ENCODE data around the gene TMEM232. TPM values are rescaled to one million over a fixed set of nuclear protein-coding genes. Genes with fewer than 3 reads are reported as not detected.
"Not testable (repeated sequence)": the region's sequence is repeated elsewhere in the genome, so short reads cannot be mapped to it uniquely, and the experiment has no call there.

TMEM232 gene
- total RNA-seq, 4 donors from 2014 or later: 1.9 to 3.6 (median 2.5) TPM

GRCh38 chr5:110686270-110686669 is 40.2 kb downstream of the TMEM232 start:
- no peak for ATAC-seq (ENCODE audit: low FRiP score)

DNA sequence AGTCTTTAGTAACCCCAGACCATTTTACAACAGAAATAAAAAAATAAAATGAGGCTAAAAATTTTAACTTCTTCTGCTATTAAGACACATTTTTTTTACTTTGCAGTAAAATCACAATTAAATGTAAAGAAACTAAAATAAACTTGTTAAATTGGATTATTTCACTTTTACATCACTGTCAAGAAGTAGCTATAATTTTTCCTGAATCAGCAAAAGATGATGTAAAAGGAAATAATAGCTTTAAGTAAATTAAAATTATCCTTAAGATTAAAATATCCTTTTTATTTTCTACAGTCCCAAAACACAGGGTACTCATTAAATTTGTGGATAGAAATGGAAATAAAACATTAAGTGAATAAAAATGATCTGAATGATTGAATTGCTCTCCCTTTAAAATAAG is 44.5 kb downstream of the TMEM232 start:
- DNase-seq (ENCODE audit: low spot score) (no peak), ATAC-seq (ENCODE audit: low FRiP score) (no peak)
- TF ChIP-seq CTCF (IDR thresholded peaks at IDR 0.05): no peak

More at GRCh38 chr5:110686270-110686669, 40.2 kb downstream of the TMEM232 start:
- TF ChIP-seq CTCF (IDR thresholded peaks at IDR 0.05): no peak
- no peak for DNase-seq (ENCODE audit: low spot score)

DNA sequence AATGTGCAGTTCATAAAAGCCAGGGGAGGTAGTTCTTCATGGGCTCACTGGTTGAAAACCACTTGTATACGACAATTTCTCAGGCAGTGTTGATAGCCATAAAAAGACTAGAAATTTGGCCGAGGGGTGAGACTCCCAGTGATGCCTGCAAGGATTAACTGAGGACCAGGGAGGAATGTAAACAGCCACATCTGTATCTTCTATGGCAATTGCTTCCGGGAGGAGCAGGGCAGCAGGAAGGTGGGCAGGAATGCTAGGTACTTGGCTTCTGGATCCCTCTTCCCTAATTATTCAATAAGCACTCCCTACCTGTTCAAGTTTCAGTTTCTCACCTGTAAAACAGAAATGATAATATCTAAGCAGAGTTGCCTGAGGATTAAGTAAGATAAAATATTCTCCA is 45.4 kb downstream of the TMEM232 start:
- no peak for TF ChIP-seq CTCF (IDR thresholded peaks at IDR 0.05)
- no peak for DNase-seq (ENCODE audit: low spot score)
- ATAC-seq (ENCODE audit: low FRiP score): no peak

- not testable (repeated sequence) for ATAC-seq (ENCODE audit: low FRiP score); DNase-seq (ENCODE audit: low spot score)
These were observed 49.9 kb downstream of the TMEM232 start for GRCh38 chr5:110676554-110676953.

- no peak for ATAC-seq (ENCODE audit: low FRiP score)
These were observed 61.2 kb downstream of the TMEM232 start for GRCh38 chr5:110665184-110665726.

DNA sequence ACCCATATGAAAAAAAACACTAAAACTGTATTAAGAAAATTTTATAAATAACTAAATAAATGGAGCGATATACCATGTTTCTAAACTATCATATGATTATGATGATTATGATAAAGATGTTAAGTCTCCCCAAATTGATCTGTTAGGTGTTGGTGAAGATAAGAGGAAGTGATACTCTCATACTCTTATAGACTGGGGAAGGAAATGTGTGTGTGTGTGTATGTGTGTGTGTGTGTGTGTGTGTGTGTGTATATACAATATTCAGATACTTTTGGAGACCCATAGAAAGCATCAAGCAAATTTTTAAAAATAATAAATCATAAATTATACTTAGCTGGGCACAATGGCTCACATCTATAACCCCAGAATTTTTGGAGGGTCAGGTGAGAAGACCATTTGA is 62.9 kb downstream of the TMEM232 start:
- DNase-seq (ENCODE audit: low spot score) (no peak), ATAC-seq (ENCODE audit: low FRiP score) (no peak)
- no peak for TF ChIP-seq CTCF (IDR thresholded peaks at IDR 0.05)

More at GRCh38 chr5:110665184-110665726, 61.2 kb downstream of the TMEM232 start:
- no peak for DNase-seq (ENCODE audit: low spot score)
- TF ChIP-seq CTCF (IDR thresholded peaks at IDR 0.05): no peak

- no peak for DNase-seq (ENCODE audit: low spot score)
- no peak for ATAC-seq (ENCODE audit: low FRiP score)
- no peak for TF ChIP-seq CTCF (IDR thresholded peaks at IDR 0.05)
These were observed 68.5 kb downstream of the TMEM232 start for GRCh38 chr5:110658006-110658405.
